ENCODE results near the gene DAB1.

DNA sequence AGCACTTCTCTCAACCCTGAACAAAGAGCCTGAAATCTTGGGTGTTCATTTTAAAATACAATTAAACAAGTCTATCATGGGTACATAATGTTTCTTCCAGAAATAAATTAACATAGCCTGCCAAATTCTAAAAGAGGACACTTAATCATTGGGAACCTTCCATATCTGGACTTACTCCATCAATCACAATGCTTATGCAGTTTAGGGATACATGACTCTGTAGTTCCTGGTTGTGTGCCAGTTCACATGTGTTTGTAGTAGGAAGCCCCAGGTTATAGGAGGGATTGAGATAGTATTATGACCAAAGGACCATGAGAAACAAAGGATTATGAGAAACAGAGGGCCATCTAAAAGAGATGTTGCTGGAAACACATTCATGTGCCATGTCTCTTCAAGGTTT, 19.1 kb upstream of the DAB1 start:
- TF ChIP-seq CTCF (IDR thresholded peaks at IDR 0.05) (no peak), POLR2A (IDR thresholded peaks at IDR 0.05) (no peak)
